HEK293 (cell line): ENCODE results near the gene MYO7B.

Experiments used
- CTCF ChIA-PET: fragments of 350-600 bp; formaldehyde crosslinking; extraction: SDS; loops from one replicate; lab custom pipeline; 2021; ENCODE audit warnings: antibody characterized with exemption; lab: Yijun Ruan, JAX
- POLR2A ChIA-PET: fragments of 300-600 bp; formaldehyde crosslinking; extraction: SDS; loops from one replicate; lab custom pipeline; 2020; ENCODE audit warnings: antibody characterized with exemption, inconsistent platforms; lab: Yijun Ruan, JAX
- H3K27ac ChIP-seq: fragments of 200-500 bp; sonication (Bioruptor generic); 2 replicates; pipeline ENCODE4 v1.5.1; 2014; ENCODE audit warnings: low read depth, low read length, control low read depth, inconsistent platforms; ENCODE audit errors: extremely low read depth
- H3K36me3 ChIP-seq, 2 experiments: fragments of 200-500 bp in 1 of 2; sonication (Bioruptor generic) in 1 of 2; 1 replicate in 1 of 2; 2 replicates in 1 of 2; pipeline ENCODE4 v1.5.1; 2014 to 2017; ENCODE audit warnings: inconsistent platforms in 2 of 2, low read length in 2 of 2; ENCODE audit not compliant: control insufficient read depth in 2 of 2, insufficient read depth in 1 of 2
- H3K4me1 ChIP-seq: fragments of 200-500 bp; sonication (Bioruptor generic); 2 replicates; pipeline ENCODE4 v1.5.1; 2014; ENCODE audit warnings: mild to moderate bottlenecking, low read length, inconsistent platforms; ENCODE audit not compliant: control insufficient read depth, insufficient read depth
- H3K4me3 ChIP-seq: 2 replicates; pipeline ENCODE4 v1.5.1; 2011; ENCODE audit warnings: low read depth, mild to moderate bottlenecking, control low read depth, low read length, moderate library complexity
- H3K9me3 ChIP-seq: fragments of 200-500 bp; sonication (Bioruptor generic); 2 replicates; pipeline ENCODE4 v1.5.1; 2014; ENCODE audit warnings: low read depth, low read length, inconsistent platforms; ENCODE audit not compliant: control insufficient read depth, insufficient read depth
- FEZF1 ChIP-seq: fragments of 450-650 bp; formaldehyde crosslinking; IDR thresholded peaks from 2 replicates; pipeline ENCODE4 v1.5.1; 2016; ENCODE audit warnings: missing biosample characterization, missing genetic modification characterization
- HOXD13 ChIP-seq: sonication (generic); formaldehyde crosslinking; IDR thresholded peaks from 2 replicates; pipeline ENCODE4 v1.8.0; 2022; ENCODE audit warnings: missing genetic modification reagents, borderline replicate concordance
- PBX3 ChIP-seq: sonication (generic); formaldehyde crosslinking; IDR thresholded peaks from 2 replicates; pipeline ENCODE4 v1.8.1; 2022; ENCODE audit warnings: mild to moderate bottlenecking, moderate library complexity, missing genetic modification reagents
- PRDM1 ChIP-seq: fragments of 450-650 bp; formaldehyde crosslinking; IDR thresholded peaks from 2 replicates; pipeline ENCODE4; 2016; ENCODE audit warnings: missing biosample characterization, missing genetic modification characterization
- SP7 ChIP-seq: fragments of 450-650 bp; formaldehyde crosslinking; IDR thresholded peaks from 2 replicates; pipeline ENCODE4 v1.5.1; 2016; ENCODE audit warnings: missing biosample characterization, missing genetic modification characterization
- YY2 ChIP-seq: fragments of 450-650 bp; formaldehyde crosslinking; IDR thresholded peaks from 2 replicates; pipeline ENCODE4 v1.5.1; 2016; ENCODE audit warnings: missing biosample characterization, missing genetic modification characterization
- ZBTB48 ChIP-seq: fragments of 450-650 bp; formaldehyde crosslinking; IDR thresholded peaks from 2 replicates; pipeline ENCODE4 v1.5.1; 2016; ENCODE audit warnings: missing biosample characterization, missing genetic modification characterization
- ZBTB7A ChIP-seq: fragments of 450-650 bp; formaldehyde crosslinking; IDR thresholded peaks from 2 replicates; pipeline ENCODE4 v1.5.1; 2016; ENCODE audit warnings: low read depth, missing biosample characterization, missing genetic modification characterization
- ZBTB8A ChIP-seq: fragments of 450-650 bp; formaldehyde crosslinking; IDR thresholded peaks from 2 replicates; pipeline ENCODE4 v1.5.1; 2016; ENCODE audit warnings: missing biosample characterization, missing genetic modification characterization
- ZEB2 ChIP-seq: fragments of 450-650 bp; formaldehyde crosslinking; IDR thresholded peaks from 2 replicates; pipeline ENCODE4 v1.5.1; 2016; ENCODE audit warnings: missing biosample characterization, missing genetic modification characterization
- ZFP3 ChIP-seq: fragments of 450-650 bp; formaldehyde crosslinking; IDR thresholded peaks from 2 replicates; pipeline ENCODE4 v1.5.1; 2016; ENCODE audit warnings: low read depth, missing biosample characterization, missing genetic modification characterization
- ZFP69B ChIP-seq: fragments of 450-650 bp; formaldehyde crosslinking; IDR thresholded peaks from 2 replicates; pipeline ENCODE4 v1.5.1; 2016; ENCODE audit warnings: missing biosample characterization, missing genetic modification characterization
- ZNF174 ChIP-seq: fragments of 450-650 bp; formaldehyde crosslinking; IDR thresholded peaks from 2 replicates; pipeline ENCODE4 v1.5.0; 2017; ENCODE audit warnings: missing biosample characterization, mild to moderate bottlenecking, missing genetic modification characterization
- ZNF19 ChIP-seq: fragments of 450-650 bp; formaldehyde crosslinking; IDR thresholded peaks from 2 replicates; pipeline ENCODE4; 2016; ENCODE audit warnings: missing biosample characterization, missing genetic modification characterization, low read depth
- ZNF350 ChIP-seq: fragments of 450-650 bp; formaldehyde crosslinking; IDR thresholded peaks from 2 replicates; pipeline ENCODE4 v1.5.0; 2017; ENCODE audit warnings: missing biosample characterization, mild to moderate bottlenecking, missing genetic modification characterization
- ZNF354C ChIP-seq: fragments of 450-650 bp; formaldehyde crosslinking; IDR thresholded peaks from 2 replicates; pipeline ENCODE4 v1.5.1; 2016; ENCODE audit warnings: missing biosample characterization, missing genetic modification characterization, low read depth, borderline replicate concordance
- ZNF549 ChIP-seq: fragments of 450-650 bp; IDR thresholded peaks from 2 replicates; pipeline ENCODE4 v1.5.1; 2018; ENCODE audit warnings: missing biosample characterization, missing genetic modification characterization, mild to moderate bottlenecking, inconsistent platforms, moderate library complexity
- ZNF558 ChIP-seq: fragments of 450-650 bp; formaldehyde crosslinking; IDR thresholded peaks from 2 replicates; pipeline ENCODE4 v1.5.1; 2016; ENCODE audit warnings: missing biosample characterization, missing genetic modification characterization
- ZNF658 ChIP-seq: fragments of 450-650 bp; formaldehyde crosslinking; IDR thresholded peaks from 2 replicates; pipeline ENCODE4; 2016; ENCODE audit warnings: missing biosample characterization, missing genetic modification characterization
- ZNF677 ChIP-seq: fragments of 450-650 bp; IDR thresholded peaks from 2 replicates; pipeline ENCODE4 v1.5.0; 2018; ENCODE audit warnings: missing biosample characterization, mild to moderate bottlenecking, missing genetic modification characterization, moderate library complexity
- ZNF747 ChIP-seq: fragments of 450-650 bp; formaldehyde crosslinking; IDR thresholded peaks from 2 replicates; pipeline ENCODE4 v1.5.1; 2016; ENCODE audit warnings: missing biosample characterization, missing genetic modification characterization
- ZNF76 ChIP-seq: fragments of 450-650 bp; formaldehyde crosslinking; IDR thresholded peaks from 2 replicates; pipeline ENCODE4; 2016; ENCODE audit warnings: low read depth, missing biosample characterization, missing genetic modification characterization, borderline replicate concordance
- ZSCAN16 ChIP-seq: fragments of 450-650 bp; formaldehyde crosslinking; IDR thresholded peaks from 2 replicates; pipeline ENCODE4 v1.5.1; 2016; ENCODE audit warnings: missing biosample characterization, missing genetic modification characterization
- TF ChIP-seq, protein P1 (sequence below): fragments of 450-650 bp; formaldehyde crosslinking; IDR thresholded peaks from 2 replicates; pipeline ENCODE4 v1.5.1; 2017; ENCODE audit warnings: missing biosample characterization, missing genetic modification characterization
- TF ChIP-seq, protein P2 (sequence below): fragments of 450-650 bp; formaldehyde crosslinking; IDR thresholded peaks from 2 replicates; pipeline ENCODE4 v1.5.1; 2017; ENCODE audit warnings: missing biosample characterization, missing genetic modification characterization

MYO7B gene

GRCh38 chr2:127598711-127599110 lies 63.2 kb downstream of the MYO7B start:
- ChIA-PET CTCF (interaction anchor here (1.4 kb wide), 2 partner anchors 7 to 51 kb away, joined by 7 to 9 read pairs; no protein-coding TSS in a partner anchor), POLR2A (no interaction called here)
- no peaks in the 10 kb centered on the region for H3K36me3 ChIP-seq
- no peaks in the 10 kb centered on the region for H3K4me1 ChIP-seq
- H3K4me3 ChIP-seq = no peak overlapping the region
- no peaks in the 10 kb centered on the region for H3K9me3 ChIP-seq
- no peak overlapping the region for H3K27ac ChIP-seq
- TF ChIP-seq ZEB2 (no peak), YY2 (no peak), ZNF658 (tag by site-specific recombination) (no peak), HOXD13 (CRISPR knock-in tag) (no peak), ZNF549 (no peak), SP7 (no peak)

DNA sequence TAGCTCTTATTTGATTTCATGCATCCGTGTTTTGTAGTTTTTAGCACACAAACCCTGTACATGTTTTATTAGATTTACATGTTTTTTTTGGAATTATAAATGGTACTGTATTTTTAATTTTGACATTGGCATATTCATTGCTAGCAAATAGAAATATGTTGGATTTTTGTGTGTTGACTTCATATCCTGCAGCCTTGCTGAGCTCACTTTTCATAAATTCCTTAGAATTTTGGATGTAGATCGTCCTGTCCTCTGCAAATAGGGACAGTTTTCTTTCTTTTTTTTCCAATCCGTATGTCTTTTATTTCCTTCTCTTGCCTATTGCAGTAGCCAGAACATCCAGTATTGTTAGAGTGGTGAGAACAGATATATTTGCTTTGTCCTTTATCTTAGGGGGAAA lies 63.7 kb downstream of the MYO7B start:
- H3K36me3 ChIP-seq = no peaks in the 10 kb centered on the region
- H3K4me3 ChIP-seq = no peak overlapping the region
- no peaks in the 10 kb centered on the region for H3K9me3 ChIP-seq
- ChIA-PET POLR2A (no interaction called here), CTCF (interaction anchor here (1.4 kb wide), 2 partner anchors 8 to 51 kb away, joined by 7 to 9 read pairs; no protein-coding TSS in a partner anchor)
- no peak overlapping the region for H3K27ac ChIP-seq
- no peak for TF ChIP-seq ZFP69B (tag by site-specific recombination)
- no peak for TF ChIP-seq ZBTB8A (tag by site-specific recombination)
- no peak for TF ChIP-seq ZNF350 (tag by site-specific recombination)
- TF ChIP-seq ZSCAN16 (tag by site-specific recombination) = no peak
- TF ChIP-seq, protein P1, sequence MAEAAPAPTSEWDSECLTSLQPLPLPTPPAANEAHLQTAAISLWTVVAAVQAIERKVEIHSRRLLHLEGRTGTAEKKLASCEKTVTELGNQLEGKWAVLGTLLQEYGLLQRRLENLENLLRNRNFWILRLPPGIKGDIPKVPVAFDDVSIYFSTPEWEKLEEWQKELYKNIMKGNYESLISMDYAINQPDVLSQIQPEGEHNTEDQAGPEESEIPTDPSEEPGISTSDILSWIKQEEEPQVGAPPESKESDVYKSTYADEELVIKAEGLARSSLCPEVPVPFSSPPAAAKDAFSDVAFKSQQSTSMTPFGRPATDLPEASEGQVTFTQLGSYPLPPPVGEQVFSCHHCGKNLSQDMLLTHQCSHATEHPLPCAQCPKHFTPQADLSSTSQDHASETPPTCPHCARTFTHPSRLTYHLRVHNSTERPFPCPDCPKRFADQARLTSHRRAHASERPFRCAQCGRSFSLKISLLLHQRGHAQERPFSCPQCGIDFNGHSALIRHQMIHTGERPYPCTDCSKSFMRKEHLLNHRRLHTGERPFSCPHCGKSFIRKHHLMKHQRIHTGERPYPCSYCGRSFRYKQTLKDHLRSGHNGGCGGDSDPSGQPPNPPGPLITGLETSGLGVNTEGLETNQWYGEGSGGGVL = no peak
- TF ChIP-seq ZBTB7A (tag by site-specific recombination) = no peak
- TF ChIP-seq ZNF76 (tag by site-specific recombination) = no peak
- TF ChIP-seq ZBTB48 (tag by site-specific recombination) = no peak
- TF ChIP-seq ZNF747 (tag by site-specific recombination) = no peak
- TF ChIP-seq PRDM1 (tag by site-specific recombination) = no peak
- TF ChIP-seq PBX3 (CRISPR knock-in tag) = no peak
- TF ChIP-seq ZNF354C = no peak
- no peak for TF ChIP-seq ZNF19
- no peak for TF ChIP-seq ZNF174 (tag by site-specific recombination)
- TF ChIP-seq, protein P2, sequence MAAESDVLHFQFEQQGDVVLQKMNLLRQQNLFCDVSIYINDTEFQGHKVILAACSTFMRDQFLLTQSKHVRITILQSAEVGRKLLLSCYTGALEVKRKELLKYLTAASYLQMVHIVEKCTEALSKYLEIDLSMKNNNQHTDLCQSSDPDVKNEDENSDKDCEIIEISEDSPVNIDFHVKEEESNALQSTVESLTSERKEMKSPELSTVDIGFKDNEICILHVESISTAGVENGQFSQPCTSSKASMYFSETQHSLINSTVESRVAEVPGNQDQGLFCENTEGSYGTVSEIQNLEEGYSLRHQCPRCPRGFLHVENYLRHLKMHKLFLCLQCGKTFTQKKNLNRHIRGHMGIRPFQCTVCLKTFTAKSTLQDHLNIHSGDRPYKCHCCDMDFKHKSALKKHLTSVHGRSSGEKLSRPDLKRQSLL = no peak
- no peak for TF ChIP-seq FEZF1
- no peak for TF ChIP-seq ZNF558
- no peak for TF ChIP-seq ZFP3 (tag by site-specific recombination)
- TF ChIP-seq ZNF677 (tag by site-specific recombination) = no peak
- no peaks in the 10 kb centered on the region for H3K4me1 ChIP-seq
